DOHH2 (cell line): ENCODE results near the gene TOB1.

ENCODE experiments used
- EZH2phosphoT487 ChIP-seq: fragments of 200-600 bp; sonication (generic); IDR thresholded peaks from 2 replicates; pipeline ENCODE4 v1.6.1; 2017; ENCODE audit warnings: borderline replicate concordance, mild to moderate bottlenecking, antibody characterized with exemption, low read length, moderate library complexity, mixed read lengths
- TF ChIP-seq, protein P1 (sequence below): fragments of 200-600 bp; sonication (generic); IDR thresholded peaks from one replicate; pipeline ENCODE4 v1.5.1; 2014; ENCODE audit warnings: antibody characterized with exemption, mild to moderate bottlenecking, low read depth, low read length; ENCODE audit not compliant: poor library complexity, severe bottlenecking

DNA sequence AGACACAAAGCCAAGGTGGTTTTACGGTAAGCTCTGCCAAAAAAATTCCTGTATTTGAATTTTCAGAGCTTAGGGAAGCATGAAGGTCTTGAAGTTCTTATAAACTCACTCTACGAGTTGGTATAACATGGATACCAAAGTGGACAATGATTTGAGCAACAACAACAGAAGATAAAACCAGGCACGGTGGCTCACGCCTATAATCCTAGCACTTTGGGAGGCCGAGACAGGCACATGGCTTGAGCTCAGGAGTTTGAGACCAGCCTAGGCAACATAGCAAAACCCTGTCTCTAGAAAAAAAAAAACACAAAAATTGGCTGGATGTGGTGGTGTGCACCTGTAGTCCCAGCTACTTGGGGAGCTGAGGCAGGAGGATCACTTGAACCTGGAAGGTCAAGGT, 12.9 kb upstream of the TOB1 start:
- TF ChIP-seq, protein P1, sequence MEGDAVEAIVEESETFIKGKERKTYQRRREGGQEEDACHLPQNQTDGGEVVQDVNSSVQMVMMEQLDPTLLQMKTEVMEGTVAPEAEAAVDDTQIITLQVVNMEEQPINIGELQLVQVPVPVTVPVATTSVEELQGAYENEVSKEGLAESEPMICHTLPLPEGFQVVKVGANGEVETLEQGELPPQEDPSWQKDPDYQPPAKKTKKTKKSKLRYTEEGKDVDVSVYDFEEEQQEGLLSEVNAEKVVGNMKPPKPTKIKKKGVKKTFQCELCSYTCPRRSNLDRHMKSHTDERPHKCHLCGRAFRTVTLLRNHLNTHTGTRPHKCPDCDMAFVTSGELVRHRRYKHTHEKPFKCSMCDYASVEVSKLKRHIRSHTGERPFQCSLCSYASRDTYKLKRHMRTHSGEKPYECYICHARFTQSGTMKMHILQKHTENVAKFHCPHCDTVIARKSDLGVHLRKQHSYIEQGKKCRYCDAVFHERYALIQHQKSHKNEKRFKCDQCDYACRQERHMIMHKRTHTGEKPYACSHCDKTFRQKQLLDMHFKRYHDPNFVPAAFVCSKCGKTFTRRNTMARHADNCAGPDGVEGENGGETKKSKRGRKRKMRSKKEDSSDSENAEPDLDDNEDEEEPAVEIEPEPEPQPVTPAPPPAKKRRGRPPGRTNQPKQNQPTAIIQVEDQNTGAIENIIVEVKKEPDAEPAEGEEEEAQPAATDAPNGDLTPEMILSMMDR: no peak
- TF ChIP-seq EZH2phosphoT487: no peak
